ENCODE measurements around the gene LBH.

Gene LBH

GRCh38 chr2:30224151-30224550 lies 7.2 kb upstream of the LBH start:
- TF ChIP-seq EP300 (IDR thresholded peaks at IDR 0.05; ENCODE audit: borderline replicate concordance), result no peak
- TF ChIP-seq FOXM1 (IDR thresholded peaks at IDR 0.05; ENCODE audit: borderline replicate concordance, low read depth), result no peak
- no peak for TF ChIP-seq RAD21 (IDR thresholded peaks at IDR 0.05; ENCODE audit: low read depth)
- no peak for TF ChIP-seq TCF12 (IDR thresholded peaks at IDR 0.05; ENCODE audit: low read depth)
- TF ChIP-seq CREB1 (IDR thresholded peaks at IDR 0.05; ENCODE audit: low read depth), result no peak
- no peak for TF ChIP-seq YY1 (IDR thresholded peaks at IDR 0.05; ENCODE audit: low read depth)
- TF ChIP-seq, protein P1, sequence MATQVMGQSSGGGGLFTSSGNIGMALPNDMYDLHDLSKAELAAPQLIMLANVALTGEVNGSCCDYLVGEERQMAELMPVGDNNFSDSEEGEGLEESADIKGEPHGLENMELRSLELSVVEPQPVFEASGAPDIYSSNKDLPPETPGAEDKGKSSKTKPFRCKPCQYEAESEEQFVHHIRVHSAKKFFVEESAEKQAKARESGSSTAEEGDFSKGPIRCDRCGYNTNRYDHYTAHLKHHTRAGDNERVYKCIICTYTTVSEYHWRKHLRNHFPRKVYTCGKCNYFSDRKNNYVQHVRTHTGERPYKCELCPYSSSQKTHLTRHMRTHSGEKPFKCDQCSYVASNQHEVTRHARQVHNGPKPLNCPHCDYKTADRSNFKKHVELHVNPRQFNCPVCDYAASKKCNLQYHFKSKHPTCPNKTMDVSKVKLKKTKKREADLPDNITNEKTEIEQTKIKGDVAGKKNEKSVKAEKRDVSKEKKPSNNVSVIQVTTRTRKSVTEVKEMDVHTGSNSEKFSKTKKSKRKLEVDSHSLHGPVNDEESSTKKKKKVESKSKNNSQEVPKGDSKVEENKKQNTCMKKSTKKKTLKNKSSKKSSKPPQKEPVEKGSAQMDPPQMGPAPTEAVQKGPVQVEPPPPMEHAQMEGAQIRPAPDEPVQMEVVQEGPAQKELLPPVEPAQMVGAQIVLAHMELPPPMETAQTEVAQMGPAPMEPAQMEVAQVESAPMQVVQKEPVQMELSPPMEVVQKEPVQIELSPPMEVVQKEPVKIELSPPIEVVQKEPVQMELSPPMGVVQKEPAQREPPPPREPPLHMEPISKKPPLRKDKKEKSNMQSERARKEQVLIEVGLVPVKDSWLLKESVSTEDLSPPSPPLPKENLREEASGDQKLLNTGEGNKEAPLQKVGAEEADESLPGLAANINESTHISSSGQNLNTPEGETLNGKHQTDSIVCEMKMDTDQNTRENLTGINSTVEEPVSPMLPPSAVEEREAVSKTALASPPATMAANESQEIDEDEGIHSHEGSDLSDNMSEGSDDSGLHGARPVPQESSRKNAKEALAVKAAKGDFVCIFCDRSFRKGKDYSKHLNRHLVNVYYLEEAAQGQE (IDR thresholded peaks at IDR 0.05; ENCODE audit: low read depth), result no peak
- TF ChIP-seq MAX (IDR thresholded peaks at IDR 0.05), result no peak
- no peak for TF ChIP-seq EGR1 (IDR thresholded peaks at IDR 0.05)
- no peak for TF ChIP-seq USF1 (IDR thresholded peaks at IDR 0.05)
- TF ChIP-seq NFIC (IDR thresholded peaks at IDR 0.05), result no peak
- TF ChIP-seq ZBTB7A (IDR thresholded peaks at IDR 0.05; ENCODE audit: low read depth), result no peak
- TF ChIP-seq TAF1 (IDR thresholded peaks at IDR 0.05; ENCODE audit: low read depth), result no peak
- no peak for TF ChIP-seq TEAD4 (IDR thresholded peaks at IDR 0.05)
- TF ChIP-seq CEBPB (IDR thresholded peaks at IDR 0.05), result no peak

DNA sequence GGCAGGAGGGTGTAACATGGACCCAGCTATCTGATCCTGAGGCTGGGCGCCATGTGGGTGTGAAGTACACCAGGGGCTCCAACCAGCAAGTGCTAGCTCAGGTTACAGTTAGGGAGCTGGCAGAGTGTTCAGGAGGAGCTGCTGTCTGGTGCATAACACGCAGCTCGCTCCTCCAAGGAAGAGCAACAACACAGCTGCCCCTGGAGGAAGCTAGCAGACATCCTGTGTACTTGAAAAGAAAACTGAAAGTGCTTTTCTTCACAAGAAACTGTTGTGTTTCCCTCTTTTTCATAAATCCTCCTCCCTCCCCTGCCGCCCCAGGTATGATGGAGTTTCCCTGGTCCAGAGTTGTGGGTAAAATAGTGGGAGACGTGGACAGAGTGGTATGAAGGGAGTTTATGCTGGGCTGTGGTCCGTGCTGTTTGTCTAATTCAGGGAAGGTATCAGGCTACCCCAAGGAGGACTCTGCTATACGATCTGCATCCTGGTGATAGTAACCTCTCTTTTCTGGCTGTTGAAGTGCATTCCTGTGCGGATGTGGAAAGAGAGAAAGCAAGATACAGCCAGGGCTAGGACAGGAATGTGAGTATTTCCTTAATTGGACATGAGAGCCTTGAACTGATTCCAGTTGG lies 6.1 kb upstream of the LBH start:
- TF ChIP-seq CREB1 (IDR thresholded peaks at IDR 0.05; ENCODE audit: low read depth) (no peak), TEAD4 (IDR thresholded peaks at IDR 0.05) (no peak), TCF12 (IDR thresholded peaks at IDR 0.05; ENCODE audit: low read depth) (no peak), FOXM1 (IDR thresholded peaks at IDR 0.05; ENCODE audit: borderline replicate concordance, low read depth) (no peak), EGR1 (IDR thresholded peaks at IDR 0.05) (no peak), EP300 (IDR thresholded peaks at IDR 0.05; ENCODE audit: borderline replicate concordance) (no peak)

DNA sequence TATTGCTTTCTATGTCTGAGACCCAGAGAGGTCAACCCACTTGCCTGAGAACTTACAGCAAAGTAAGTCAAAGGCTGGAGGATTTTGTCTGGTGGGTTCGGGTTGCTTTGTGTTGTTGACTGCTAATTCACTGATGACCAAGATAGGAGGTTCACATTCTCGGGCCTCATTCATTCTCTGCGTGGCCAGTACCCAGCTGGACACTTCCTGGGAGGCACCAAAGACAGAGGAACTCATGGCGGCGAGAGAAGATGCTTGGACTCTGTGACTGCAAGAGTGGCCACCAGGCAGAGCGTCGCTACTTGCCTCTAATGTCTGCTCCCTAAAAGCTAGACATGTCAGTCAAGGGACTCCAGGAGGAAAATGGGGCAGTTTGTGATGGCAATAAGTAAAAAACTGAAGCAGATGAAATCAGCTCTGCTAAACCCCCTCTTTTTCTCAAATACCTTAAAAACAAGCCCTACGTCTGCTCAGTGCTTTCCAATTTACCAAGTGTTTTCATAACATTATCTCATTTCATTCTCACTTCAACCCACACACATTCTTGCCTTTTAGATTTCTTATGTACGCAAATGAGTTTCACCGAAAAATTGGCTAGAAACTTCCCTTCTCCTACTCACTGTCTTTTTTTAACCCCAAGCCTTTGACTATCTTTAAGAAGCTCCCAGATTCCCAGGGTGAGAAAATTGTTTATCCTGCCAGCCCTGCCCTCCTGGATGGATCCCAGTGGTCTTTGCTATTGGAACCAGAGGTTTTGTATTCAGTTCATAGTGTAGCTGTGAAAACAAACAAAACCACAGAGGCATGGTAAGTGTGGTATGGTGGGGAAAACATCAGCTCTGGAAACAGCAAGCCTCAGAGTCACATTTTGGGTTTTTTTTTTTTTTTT lies 4.9 kb upstream of the LBH start:
- TF ChIP-seq EP300 (IDR thresholded peaks at IDR 0.05; ENCODE audit: borderline replicate concordance) (no peak), TEAD4 (IDR thresholded peaks at IDR 0.05) (no peak), RAD21 (IDR thresholded peaks at IDR 0.05; ENCODE audit: low read depth) (no peak), FOXM1 (IDR thresholded peaks at IDR 0.05; ENCODE audit: borderline replicate concordance, low read depth) (no peak), CREB1 (IDR thresholded peaks at IDR 0.05; ENCODE audit: low read depth) (no peak), TAF1 (IDR thresholded peaks at IDR 0.05; ENCODE audit: low read depth) (no peak), TCF12 (IDR thresholded peaks at IDR 0.05; ENCODE audit: low read depth) (no peak), ZBTB7A (IDR thresholded peaks at IDR 0.05; ENCODE audit: low read depth) (no peak), NFIC (IDR thresholded peaks at IDR 0.05) (no peak)

DNA sequence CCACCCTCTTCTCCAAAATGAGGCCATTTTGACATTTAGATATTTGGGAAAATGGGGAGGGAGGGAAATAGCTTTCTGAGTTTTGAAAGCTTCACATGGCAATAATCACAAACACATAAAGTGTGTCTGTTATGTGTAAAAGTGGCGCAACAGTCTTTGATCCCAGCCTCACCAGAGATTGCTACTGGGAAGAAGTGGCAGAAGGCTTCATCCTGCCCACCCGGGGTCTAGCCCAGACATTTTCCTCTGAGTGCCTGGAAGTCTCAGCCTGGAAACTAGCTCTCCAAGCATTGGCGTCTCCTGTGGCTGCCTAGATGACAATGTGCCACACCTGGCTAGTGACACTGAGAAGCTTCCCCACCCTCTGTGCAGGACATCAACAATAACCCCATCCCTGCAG lies 1.7 kb upstream of the LBH start:
- TF ChIP-seq YY1 (IDR thresholded peaks at IDR 0.05; ENCODE audit: low read depth) (no peak), EGR1 (IDR thresholded peaks at IDR 0.05) (no peak), USF1 (IDR thresholded peaks at IDR 0.05) (no peak), TAF1 (IDR thresholded peaks at IDR 0.05; ENCODE audit: low read depth) (no peak), TCF12 (IDR thresholded peaks at IDR 0.05; ENCODE audit: low read depth) (no peak), RAD21 (IDR thresholded peaks at IDR 0.05; ENCODE audit: low read depth) (no peak), FOXM1 (IDR thresholded peaks at IDR 0.05; ENCODE audit: borderline replicate concordance, low read depth) (no peak), MAX (IDR thresholded peaks at IDR 0.05) (no peak), TEAD4 (IDR thresholded peaks at IDR 0.05) (no peak), ZBTB7A (IDR thresholded peaks at IDR 0.05; ENCODE audit: low read depth) (no peak)
- TF ChIP-seq, protein P1 (IDR thresholded peaks at IDR 0.05; ENCODE audit: low read depth), result no peak

DNA sequence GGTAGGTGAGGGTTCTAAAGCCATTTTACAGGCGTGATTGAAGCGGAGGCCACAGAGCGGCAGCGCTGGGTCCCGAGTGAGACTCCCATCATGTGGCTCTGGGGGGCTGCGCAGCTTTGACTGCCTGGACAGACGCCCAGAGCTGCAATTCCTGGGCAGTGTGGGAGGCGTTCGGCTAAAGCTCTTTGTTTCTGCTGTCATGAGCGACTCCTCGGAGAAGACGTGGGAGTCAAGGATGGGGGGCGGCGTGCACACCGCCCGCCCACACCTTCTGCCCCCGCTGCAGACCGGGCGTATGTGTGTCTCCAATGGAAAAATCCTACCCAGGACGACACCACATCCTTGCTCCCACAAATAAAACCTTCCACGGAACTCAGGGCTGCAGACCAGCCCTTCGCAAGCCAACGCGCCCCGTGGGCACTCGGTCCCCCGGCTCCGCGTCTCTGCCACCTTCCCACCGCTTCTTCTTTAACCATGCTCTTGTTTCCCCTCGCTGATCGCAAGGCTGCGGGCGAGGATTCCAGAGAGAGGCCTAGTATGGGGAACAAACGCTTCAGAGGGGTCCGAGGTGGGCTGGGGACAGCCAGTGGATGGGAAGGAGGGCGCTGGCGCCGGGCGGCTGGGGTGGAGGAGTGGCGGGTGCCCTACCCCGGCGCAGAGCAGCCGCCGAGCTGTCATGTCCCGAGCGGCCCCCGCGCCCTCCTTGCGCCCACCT lies 680 bp upstream of the LBH start:
- TF ChIP-seq CEBPB (IDR thresholded peaks at IDR 0.05) (no peak), RAD21 (IDR thresholded peaks at IDR 0.05; ENCODE audit: low read depth) (no peak), CREB1 (IDR thresholded peaks at IDR 0.05; ENCODE audit: low read depth) (no peak), TAF1 (IDR thresholded peaks at IDR 0.05; ENCODE audit: low read depth) (no peak), ZBTB7A (IDR thresholded peaks at IDR 0.05; ENCODE audit: low read depth) (peak; percentile 83), TEAD4 (IDR thresholded peaks at IDR 0.05) (no peak)

Data from Ishikawa (cell line).